Lower leg skin (tissue), 3 donors: ENCODE measurements around the gene MAFB.

Experiments used
- CTCF ChIP-seq, 3 donors: fragments of 450-650 bp; IDR thresholded peaks; one replicate each; pipeline ENCODE4 v1.5.1; 2016; ENCODE audit warnings: antibody characterized with exemption in 3 of 3, mild to moderate bottlenecking in 3 of 3, moderate library complexity in 2 of 3
- POLR2A ChIP-seq, 2 donors: fragments of 450-650 bp; IDR thresholded peaks; one replicate each; pipeline ENCODE4 v1.6.1; 2016 to 2017; ENCODE audit warnings: antibody characterized with exemption in 2 of 2, mild to moderate bottlenecking in 1 of 2, moderate library complexity in 1 of 2

GRCh38 chr20:40654876-40655275 lies 34.2 kb downstream of the MAFB start:
- TF ChIP-seq CTCF (IDR thresholded peaks at IDR 0.05) (no peak), POLR2A (IDR thresholded peaks at IDR 0.05) (no peak)
